Endothelial cell of umbilical vein (primary cell): ENCODE data around the gene ZNF626.

Source experiments
- CTCF ChIP-seq, 2 donors: IDR thresholded peaks; 1 replicate in 1 of 2; 2 replicates in 1 of 2; pipeline ENCODE4 v1.5.1; 2011; ENCODE audit warnings: low read length in 2 of 2, mild to moderate bottlenecking in 2 of 2, moderate library complexity in 2 of 2, control low read depth in 1 of 2, inconsistent platforms in 1 of 2, low read depth in 1 of 2; ENCODE audit not compliant: insufficient read depth in 1 of 2; ENCODE audit errors: extremely low read depth in 1 of 2
- EZH2 ChIP-seq: IDR thresholded peaks from 2 replicates; pipeline ENCODE4 v1.6.1; 2012; ENCODE audit warnings: borderline replicate concordance, low read depth, mild to moderate bottlenecking, moderate library complexity, low read length, inconsistent platforms; ENCODE audit not compliant: severe bottlenecking
- FOS ChIP-seq: IDR thresholded peaks from 2 replicates; pipeline ENCODE4 v1.6.1; 2011; ENCODE audit warnings: mild to moderate bottlenecking, low read length, moderate library complexity, borderline replicate concordance; ENCODE audit not compliant: insufficient read depth
- GATA2 ChIP-seq: IDR thresholded peaks from 2 replicates; pipeline ENCODE4 v1.7.0; 2011; ENCODE audit warnings: low read depth, mild to moderate bottlenecking, moderate library complexity, mixed read lengths, low read length; ENCODE audit not compliant: insufficient read length, insufficient read depth
- MYC ChIP-seq: IDR thresholded peaks from one replicate; pipeline ENCODE4 v1.6.1; 2011; ENCODE audit warnings: mild to moderate bottlenecking, low read depth, low read length
- POLR2A ChIP-seq: IDR thresholded peaks from 2 replicates; pipeline ENCODE4 v1.6.1; 2012; ENCODE audit warnings: low read depth, mild to moderate bottlenecking, control low read depth, low read length
- POLR2AphosphoS5 ChIP-seq: IDR thresholded peaks from 2 replicates; pipeline ENCODE4 v1.6.1; 2012; ENCODE audit warnings: low read depth, mild to moderate bottlenecking, control low read depth, low read length, moderate library complexity; ENCODE audit not compliant: insufficient read depth

DNA sequence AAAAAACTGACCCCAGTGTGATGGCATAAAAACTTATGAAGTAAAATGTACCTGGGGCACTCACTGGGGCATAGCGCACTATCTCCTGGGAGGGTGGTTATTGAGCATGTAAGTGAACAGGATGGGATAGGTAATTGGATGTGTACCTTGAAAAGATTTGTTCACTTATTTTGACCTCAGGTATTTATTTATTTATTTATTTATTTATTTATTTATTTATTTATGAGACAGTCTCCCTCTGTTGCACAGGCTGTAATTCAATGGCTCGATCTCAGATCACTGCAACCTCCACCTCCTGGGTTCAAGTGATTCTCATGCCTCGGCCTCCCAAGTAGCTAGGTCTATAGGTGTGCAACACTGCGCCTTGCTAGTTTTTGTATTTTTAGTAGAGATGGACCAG lies 5.9 kb upstream of the ZNF626 start:
- TF ChIP-seq CTCF (IDR thresholded peaks at IDR 0.05; ENCODE audit: extremely low read depth in 1 of 2, insufficient read depth in 1 of 2, low read depth in 1 of 2, low read length in 2 of 2) (no peak), MYC (no peak), POLR2AphosphoS5 (no peak), EZH2 (no peak), POLR2A (no peak), FOS (no peak), GATA2 (no peak)
